ENCODE results near the gene CIDEB. TPM values are rescaled to one million over a fixed set of nuclear protein-coding genes. Genes with fewer than 3 reads are reported as not detected.
"Not testable (repeated sequence)": the region's sequence is repeated elsewhere in the genome, so short reads cannot be mapped to it uniquely, and the experiment has no call there.

Gene CIDEB
- polyA plus RNA-seq, 10 donors, result 8.3 to 15.5 (median 12.0) TPM

GRCh38 chr14:24334431-24335291 lies 26.9 kb upstream of the CIDEB start, which contains the start of gene ADCY4:
Gene ADCY4, minus strand, starts transcription at chr14:24335071. Its CDS starts 419 bp downstream, at chr14:24334652.
- peak in 1 of 3 donors; percentile 48 for DNase-seq

GRCh38 chr14:24332268-24332993 lies 24.7 kb upstream of the CIDEB start:
- DNase-seq, result peak in 2 of 3 donors; percentile 37 to 79

- no peak for DNase-seq
Measured at GRCh38 chr14:24331731-24332267, 24.0 kb upstream of the CIDEB start.

GRCh38 chr14:24330973-24331674 lies 23.3 kb upstream of the CIDEB start:
- no peak for DNase-seq

GRCh38 chr14:24329736-24330135 lies 22.0 kb upstream of the CIDEB start:
- DNase-seq, result no peak

- DNase-seq, result no peak
Measured at GRCh38 chr14:24329073-24329663, 21.4 kb upstream of the CIDEB start.

- DNase-seq, result not testable (repeated sequence)
Measured at GRCh38 chr14:24327914-24328313, 20.1 kb upstream of the CIDEB start.

GRCh38 chr14:24327303-24327702 lies 19.5 kb upstream of the CIDEB start:
- no peak for DNase-seq

- DNase-seq, result no peak
Measured at GRCh38 chr14:24325963-24326362, 18.2 kb upstream of the CIDEB start.

GRCh38 chr14:24325041-24325530 lies 17.3 kb upstream of the CIDEB start:
- no peak for DNase-seq

GRCh38 chr14:24324024-24324423 lies 16.2 kb upstream of the CIDEB start:
- no peak for DNase-seq

- DNase-seq, result no peak
Measured at GRCh38 chr14:24323341-24323740, 15.6 kb upstream of the CIDEB start.

GRCh38 chr14:24322672-24323071 lies 14.9 kb upstream of the CIDEB start:
- DNase-seq, result no peak

GRCh38 chr14:24321212-24321975 lies 13.6 kb upstream of the CIDEB start:
- DNase-seq, result no peak

GRCh38 chr14:24317141-24317928 lies 9.6 kb upstream of the CIDEB start:
- no peak for DNase-seq

- no peak for DNase-seq
Measured at GRCh38 chr14:24316597-24316950, 8.8 kb upstream of the CIDEB start.

GRCh38 chr14:24315807-24316596 lies 8.2 kb upstream of the CIDEB start:
- peak in 1 of 3 donors; percentile 60 for DNase-seq

GRCh38 chr14:24315243-24315806 lies 7.5 kb upstream of the CIDEB start:
- DNase-seq, result no peak

All from muscle of back (tissue), 11 donors.